GM10847 (cell line): Measurements from ENCODE around the gene NLRP14.

Experiments
- POLR2A ChIP-seq: IDR thresholded peaks from 2 replicates; pipeline ENCODE4 v1.6.1; 2011; ENCODE audit not compliant: insufficient read length; ENCODE audit errors: extremely low read depth

The NLRP14 gene

DNA sequence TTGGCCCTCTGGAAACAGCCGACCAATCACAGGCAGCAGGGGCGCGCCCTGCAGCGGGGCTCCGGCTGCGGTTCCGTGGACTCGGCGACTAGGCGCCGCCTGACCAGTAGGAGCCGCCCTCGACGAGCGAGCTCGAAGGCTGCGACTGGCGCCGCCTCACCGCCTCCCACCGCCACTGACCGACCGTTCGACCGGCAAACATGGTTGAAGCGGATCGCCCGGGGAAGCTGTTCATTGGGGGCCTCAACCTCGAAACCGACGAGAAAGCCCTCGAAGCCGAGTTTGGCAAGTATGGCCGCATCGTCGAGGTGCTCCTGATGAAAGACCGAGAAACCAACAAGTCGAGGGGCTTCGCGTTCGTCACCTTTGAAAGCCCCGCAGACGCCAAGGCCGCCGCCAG, 68.6 kb downstream of the NLRP14 start, which contains the start of gene RBMXL2:
RBMXL2 (plus strand) TSS at position 78 of the 400 bp plus-strand sequence; CDS start at position 201, 123 bp downstream.
- no peak for TF ChIP-seq POLR2A

DNA sequence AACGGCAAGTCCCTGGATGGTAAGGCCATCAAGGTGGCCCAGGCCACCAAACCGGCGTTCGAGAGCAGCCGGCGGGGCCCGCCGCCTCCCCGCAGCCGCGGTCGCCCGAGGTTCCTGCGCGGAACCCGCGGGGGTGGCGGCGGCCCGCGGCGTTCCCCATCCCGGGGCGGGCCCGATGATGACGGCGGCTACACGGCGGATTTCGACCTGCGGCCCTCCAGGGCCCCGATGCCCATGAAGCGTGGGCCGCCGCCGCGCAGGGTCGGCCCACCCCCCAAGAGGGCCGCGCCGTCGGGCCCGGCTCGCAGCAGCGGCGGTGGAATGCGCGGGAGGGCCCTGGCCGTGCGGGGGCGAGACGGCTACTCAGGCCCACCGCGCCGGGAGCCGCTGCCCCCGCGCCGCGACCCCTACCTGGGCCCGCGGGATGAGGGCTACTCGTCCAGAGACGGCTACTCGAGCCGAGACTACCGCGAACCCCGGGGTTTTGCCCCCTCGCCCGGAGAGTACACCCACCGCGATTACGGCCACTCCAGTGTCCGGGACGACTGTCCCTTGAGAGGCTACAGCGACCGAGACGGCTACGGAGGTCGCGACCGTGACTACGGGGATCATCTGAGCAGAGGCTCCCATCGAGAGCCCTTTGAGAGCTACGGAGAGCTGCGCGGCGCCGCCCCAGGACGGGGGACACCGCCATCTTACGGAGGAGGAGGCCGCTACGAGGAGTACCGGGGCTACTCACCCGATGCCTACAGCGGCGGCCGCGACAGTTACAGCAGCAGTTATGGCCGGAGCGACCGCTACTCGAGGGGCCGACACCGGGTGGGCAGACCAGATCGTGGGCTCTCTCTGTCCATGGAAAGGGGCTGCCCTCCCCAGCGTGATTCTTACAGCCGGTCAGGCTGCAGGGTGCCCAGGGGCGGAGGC, 69.3 kb downstream of the NLRP14 start:
- TF ChIP-seq POLR2A = no peak

DNA sequence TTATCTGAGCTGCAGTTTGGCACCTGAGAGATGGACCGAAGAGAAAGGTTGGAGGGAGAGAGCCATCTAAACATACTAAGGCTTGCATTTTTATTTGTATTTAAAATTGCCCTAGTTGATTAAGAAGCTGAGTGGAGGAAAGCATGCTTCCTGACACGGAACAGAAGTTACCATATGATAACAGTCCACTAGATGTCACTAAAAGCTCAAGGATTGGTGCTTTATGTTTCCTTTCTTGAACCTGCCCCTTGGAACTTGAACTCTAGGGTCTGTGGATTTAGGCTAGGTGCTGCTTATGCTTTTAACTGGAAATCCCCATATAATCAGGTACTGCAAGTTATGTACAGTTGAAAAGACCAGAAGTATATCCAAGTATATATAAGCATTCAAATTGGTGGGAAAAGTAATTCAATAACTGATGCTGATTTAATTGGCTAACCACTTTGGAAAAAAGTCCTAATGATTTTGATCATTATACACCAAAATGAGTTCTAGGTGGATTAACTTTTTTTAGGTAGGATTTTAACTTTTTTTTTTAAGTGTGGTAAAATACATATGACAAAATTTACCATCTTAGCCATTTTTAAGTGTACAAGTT, 78.1 kb downstream of the NLRP14 start:
- no peak for TF ChIP-seq POLR2A

DNA sequence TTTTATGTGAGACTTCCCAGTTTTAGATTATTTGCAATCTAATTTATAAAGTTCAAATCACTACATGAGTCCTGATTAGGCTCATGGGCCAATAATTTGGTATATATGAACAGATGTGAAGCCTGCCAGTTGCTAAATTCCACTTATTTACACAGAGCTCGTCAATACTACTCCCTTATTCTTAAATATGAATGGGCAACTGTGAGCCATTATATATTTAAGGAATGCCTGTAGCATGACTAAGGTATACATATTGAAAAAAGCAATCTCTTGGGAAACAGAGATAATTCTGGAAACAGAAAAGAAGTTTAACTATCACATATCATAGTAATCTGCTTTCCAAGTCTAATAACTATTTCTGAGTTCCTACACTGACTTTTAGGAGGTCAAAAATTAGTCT, 95.5 kb downstream of the NLRP14 start:
- no peak for TF ChIP-seq POLR2A

DNA sequence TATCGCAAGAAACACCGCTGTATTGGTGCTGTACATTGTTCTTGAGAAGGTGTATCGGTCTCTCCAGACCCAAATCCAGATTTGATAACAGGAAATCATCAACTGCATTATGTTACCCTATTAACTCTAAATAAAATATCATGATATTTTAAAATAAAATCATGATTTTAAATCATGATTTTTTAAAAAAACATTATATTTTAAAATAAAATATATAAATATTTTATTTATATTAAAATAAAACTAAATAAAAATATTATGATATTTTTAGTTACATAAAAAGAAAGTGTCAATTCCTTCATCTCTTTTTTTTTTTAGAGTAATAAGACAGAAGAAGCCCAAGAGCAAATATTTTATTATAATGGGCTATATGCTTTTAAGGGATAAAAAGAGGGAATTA, 96.1 kb downstream of the NLRP14 start:
- no peak for TF ChIP-seq POLR2A
